GOT3 (cell line): ENCODE data around the gene PCCA.

ENCODE experiments used
- DNase-seq: peaks from one replicate; lab custom pipeline; 2025; ENCODE audit warnings: mixed read lengths; lab: John Stamatoyannopoulos, UW

Gene PCCA

GRCh38 chr13:100470866-100471505, 382.1 kb downstream of the PCCA start:
- no peak for DNase-seq

DNA sequence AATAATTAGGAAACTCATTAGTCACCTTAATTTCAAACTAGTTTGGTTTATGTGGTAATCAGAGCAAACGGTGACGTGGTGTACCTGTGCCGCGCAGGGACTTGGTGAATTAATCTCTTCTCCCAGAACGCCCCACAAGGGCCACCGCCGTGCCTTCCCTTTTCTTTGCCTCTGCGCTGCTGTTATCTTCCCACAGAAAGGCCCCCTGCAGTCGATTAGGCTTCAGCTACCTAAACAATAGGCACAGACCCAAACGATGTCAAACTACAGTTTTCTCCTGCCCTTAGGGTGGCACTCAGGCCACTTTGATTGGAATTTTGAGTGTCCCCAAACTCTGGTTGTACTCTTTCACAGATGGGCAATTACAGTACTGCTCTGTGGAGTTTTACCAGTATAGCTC, 384.2 kb downstream of the PCCA start:
- DNase-seq, result no peak

DNA sequence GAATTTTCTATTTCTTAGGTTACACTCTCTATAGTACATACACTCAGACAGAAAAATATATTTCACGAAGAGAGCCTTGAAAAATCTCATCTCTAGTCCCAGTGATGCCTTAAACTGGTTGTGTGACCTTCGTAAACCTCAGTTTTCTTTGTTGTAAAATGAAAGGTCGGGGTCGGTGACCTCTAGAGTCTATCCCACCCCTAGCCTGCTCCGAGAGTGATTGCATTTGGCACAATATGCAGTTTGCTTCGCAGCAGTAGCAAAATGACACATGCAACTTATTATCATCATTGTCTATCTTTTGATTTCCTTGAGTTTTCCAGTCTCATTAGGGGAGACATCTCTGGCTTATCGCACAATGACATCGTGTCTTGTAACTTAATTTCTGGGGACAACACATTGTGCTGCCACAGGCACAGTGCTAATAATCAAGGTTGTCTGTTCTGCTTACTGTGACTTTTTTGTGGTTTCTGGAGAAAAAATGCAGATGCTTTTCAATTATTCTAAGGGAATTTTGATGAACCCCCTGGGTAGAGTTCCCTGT, 384.7 kb downstream of the PCCA start:
- no peak for DNase-seq

GRCh38 chr13:100476963-100477362, 388.1 kb downstream of the PCCA start:
- DNase-seq, result no peak

DNA sequence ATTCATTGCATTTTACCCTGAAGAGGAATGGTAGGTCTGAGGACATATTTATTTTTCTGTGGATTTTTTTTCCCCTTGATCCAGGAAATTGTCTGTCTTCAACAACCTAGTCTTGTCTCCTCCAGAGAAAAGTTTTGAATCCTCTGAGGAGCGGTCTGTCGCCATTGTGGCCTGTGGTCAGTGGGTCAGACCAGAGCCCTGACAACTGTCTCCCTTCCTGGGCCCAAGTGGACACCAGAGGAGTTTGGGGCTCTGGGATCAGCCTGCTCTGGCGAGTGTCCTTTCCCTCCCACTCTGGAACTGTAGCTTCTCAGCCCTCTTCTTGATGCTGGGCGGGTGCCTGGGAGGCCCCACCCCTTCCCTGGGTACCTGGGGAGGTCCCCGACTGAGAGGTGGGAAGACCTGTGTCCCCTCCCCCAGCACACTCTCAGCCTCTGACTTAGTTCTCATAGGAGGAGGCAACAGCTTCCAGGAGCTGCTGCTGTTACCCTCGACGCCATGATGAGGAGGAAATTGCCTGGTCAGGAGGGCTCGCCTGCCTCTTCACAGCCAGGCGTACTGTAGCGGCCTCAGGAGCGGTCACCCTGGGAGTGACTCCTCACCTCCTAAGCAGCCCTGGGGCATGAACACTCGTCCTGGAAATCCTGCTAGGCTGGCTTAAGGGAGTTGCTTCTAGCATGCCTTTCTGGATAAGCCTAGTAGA, 389.4 kb downstream of the PCCA start:
- DNase-seq, result no peak

- DNase-seq, result no peak
Measured at GRCh38 chr13:100480676-100481075, 391.8 kb downstream of the PCCA start.

GRCh38 chr13:100483139-100483538, 394.2 kb downstream of the PCCA start:
- DNase-seq, result no peak

GRCh38 chr13:100483841-100484381, 395.0 kb downstream of the PCCA start:
- DNase-seq, result no peak

GRCh38 chr13:100484702-100485101, 395.8 kb downstream of the PCCA start:
- DNase-seq, result no peak

GRCh38 chr13:100485265-100485664, 396.4 kb downstream of the PCCA start:
- DNase-seq, result no peak

DNA sequence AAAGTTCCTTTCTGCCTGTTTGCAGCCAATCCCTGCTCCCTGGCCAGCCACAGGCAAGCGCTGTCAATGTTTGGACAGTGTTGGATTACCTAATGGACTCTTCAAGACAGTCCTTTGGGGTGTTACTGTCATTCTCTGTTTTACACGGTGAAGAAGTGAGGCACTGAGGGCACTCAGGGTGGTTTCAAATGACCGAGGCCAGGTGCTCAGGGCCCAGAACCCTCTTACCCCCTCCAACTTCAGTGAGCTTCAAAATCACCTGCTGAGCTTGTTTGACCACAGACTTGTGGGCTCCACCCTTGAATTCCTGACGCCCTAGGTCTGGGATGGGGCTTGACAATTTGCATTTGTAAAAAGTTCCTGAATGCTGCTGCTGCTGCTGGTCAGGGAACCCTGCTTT, 401.8 kb downstream of the PCCA start:
- no peak for DNase-seq

DNA sequence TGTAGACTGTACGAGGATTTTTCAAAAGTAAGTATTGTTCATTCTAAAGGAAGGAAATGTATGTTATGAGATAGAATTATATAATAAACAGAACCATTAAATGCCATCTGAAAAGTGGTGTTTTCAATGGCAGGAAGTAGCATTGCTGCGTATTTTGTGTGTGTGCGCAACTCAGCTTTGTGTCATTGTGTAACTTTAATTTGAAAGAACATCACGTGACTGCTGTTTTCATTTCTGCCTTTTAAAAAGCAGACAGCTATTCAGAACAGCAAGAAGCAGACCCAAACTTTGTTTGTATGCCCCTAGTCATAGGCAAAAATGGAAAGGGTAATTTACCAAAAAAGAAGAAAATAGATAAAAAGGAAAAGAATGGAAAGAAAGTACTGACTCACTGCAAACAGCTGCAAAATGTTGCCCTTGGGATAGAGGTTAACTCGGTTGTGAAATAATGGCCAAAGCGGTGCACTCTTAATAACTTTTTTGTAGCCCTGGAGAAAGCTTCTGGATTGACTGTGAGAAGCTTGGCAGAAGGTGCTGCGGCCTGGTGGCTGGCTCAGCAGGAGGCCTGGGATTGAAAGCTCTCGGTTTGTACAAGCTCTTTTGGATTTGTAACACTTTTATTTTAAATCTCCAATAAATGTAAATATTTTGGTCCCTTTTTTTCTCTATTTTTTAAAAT, 402.4 kb downstream of the PCCA start:
- DNase-seq, result no peak

DNA sequence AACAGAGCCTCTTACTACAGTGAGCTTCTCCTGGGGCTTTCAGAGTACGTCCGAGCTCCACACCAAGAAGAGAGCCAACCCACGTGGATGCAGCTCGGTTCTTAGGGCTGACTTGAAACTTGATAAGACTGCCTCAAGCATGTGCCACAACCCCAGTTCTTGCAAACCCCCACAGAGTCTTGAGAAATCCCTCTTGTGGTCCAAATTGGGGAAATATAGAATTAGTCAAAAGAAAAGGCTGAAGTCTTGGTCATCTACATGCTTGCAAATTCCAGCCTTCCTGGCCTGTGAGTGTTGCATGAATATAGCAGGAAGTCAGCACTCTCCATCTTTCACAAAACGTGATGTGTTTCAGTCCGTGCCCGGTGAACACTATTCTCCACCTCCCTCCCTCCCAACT, 404.5 kb downstream of the PCCA start:
- no peak for DNase-seq

- no peak for DNase-seq
Measured at GRCh38 chr13:100495455-100495854, 406.6 kb downstream of the PCCA start.

GRCh38 chr13:100497389-100497788, 408.5 kb downstream of the PCCA start:
- no peak for DNase-seq

DNA sequence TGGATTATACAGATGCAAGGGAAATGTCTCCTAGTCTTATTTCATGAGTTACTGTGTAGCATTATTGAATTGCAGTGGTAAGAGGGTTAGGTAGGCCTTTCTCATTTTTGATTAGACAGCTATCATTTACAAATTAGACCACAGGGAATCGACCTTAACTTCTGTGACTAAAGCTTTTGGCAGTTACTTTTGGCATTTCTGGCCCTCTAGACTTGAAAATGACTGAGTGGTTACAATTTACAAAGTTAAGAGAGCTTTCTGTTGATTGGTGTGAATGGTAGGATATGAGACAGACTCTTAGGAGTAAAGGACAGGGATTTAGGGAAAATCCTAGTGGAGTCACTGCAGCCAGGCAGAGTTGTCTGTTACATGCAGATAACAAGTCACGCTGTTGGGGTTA, 413.6 kb downstream of the PCCA start:
- DNase-seq, result no peak

DNA sequence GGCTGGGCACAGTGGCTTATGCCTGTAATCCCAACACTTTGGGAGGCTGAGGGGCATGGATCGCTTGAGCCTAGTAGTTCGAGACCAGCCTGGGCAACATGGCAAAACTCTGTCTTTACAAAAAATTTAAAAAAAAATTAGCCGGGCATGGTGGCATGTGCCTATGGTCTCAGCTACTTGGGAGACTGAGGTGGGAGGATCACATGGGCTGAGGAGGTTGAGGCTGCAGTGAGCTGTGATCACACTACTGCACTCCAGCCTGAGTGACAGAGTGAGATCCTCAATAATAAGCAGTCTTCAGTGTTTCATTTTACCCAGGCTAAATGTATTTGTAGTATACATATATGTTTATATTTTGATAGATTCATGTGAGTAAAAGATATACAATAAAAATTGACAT, 414.7 kb downstream of the PCCA start:
- DNase-seq, result no peak

DNA sequence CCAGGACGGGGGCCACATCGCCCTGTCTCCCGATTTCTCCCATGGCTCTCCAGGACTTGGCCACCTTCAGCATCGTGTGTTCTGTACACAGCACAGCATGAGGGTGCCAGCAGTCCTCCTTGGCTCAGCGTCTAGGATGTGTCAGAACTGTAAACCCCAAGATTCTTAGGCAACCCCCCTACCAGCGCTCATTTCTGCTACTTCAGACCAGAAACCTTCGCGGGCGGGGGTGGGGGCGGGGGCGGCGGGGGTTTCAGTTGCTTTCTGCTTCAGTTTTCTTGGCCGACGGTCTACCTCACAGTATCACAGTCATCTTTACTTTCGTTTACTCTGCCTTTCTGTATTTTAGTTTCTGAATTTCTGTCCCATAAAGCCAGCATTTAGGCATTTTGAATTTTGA, 417.3 kb downstream of the PCCA start:
- DNase-seq, result no peak

DNA sequence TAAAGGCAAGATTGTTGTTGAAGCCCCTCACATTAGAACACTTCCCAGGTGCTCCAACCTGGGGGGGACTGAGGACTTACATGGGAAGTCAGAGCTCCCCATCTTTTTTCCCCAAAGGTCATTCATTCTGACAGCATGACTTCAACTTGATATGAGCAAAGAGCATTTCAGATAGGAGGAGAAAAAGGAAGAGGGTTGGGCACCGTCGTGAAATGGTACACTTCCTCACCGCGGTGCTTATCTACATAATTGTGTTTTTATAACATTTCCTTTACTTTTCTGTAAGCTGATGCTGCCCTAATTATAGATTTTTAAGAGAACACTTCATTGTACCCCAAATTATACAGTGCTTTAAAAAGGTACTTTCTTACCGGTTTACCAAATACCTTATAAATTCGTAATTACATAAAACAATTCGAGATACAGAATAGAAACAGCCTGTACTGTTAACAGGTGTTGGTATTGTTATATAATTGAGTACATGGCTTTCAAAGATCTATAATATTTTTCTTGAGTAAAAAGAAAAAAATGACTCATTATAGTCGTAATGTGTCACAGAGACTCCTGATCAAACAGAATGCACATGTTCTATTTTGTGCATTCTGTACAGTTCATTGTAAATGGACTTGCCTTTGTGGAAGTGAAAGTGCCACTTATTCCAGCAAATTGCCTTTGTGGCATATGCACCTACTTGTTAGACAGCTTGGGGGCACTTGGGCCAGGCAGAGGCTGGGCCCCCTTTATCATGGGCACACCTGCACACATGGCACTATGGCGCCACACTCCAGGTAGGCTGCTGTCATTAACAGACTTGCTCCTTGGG, 417.9 kb downstream of the PCCA start:
- DNase-seq, result no peak

GRCh38 chr13:100508455-100508854, 419.6 kb downstream of the PCCA start:
- no peak for DNase-seq

GRCh38 chr13:100508996-100509395, 420.1 kb downstream of the PCCA start:
- DNase-seq, result no peak
